ENCODE data around the gene TCEA2.
"Not testable (repeated sequence)": the region's sequence is repeated elsewhere in the genome, so short reads cannot be mapped to it uniquely, and the experiment has no call there.

Gene TCEA2

GRCh38 chr20:64113444-64113775 lies 50.4 kb downstream of the TCEA2 start:
- Histone ChIP-seq H3K9me3 (ENCODE audit: insufficient read depth, low read length) (no peaks in the 10 kb centered on the region), H3K27me3 (ENCODE audit: insufficient read depth, insufficient read length) (no peaks in the 10 kb centered on the region), H3K36me3 (ENCODE audit: insufficient read depth, insufficient read length, low read length) (no peaks in the 10 kb centered on the region), H3K9ac (ENCODE audit: insufficient read length, low read depth) (no peak overlapping the region), H3K4me1 (ENCODE audit: insufficient read depth, insufficient read length) (peaks cover 10% of the 10 kb centered on the region), H3K4me3 (ENCODE audit: insufficient read length, low read depth) (no peak overlapping the region)
- no peak for DNase-seq (ENCODE audit: low read depth, low spot score)
- TF ChIP-seq ZNF274 (IDR thresholded peaks at IDR 0.05; ENCODE audit: low read depth, low read length): no peak
- TF ChIP-seq YY1 (IDR thresholded peaks at IDR 0.05; ENCODE audit: insufficient read depth, insufficient read length): no peak
- TF ChIP-seq SUZ12 (IDR thresholded peaks at IDR 0.05; ENCODE audit: extremely low read depth, insufficient read depth, insufficient read length): no peak

GRCh38 chr20:64113796-64114355 lies 50.9 kb downstream of the TCEA2 start:
- TF ChIP-seq YY1 (IDR thresholded peaks at IDR 0.05; ENCODE audit: insufficient read depth, insufficient read length) (no peak), SUZ12 (IDR thresholded peaks at IDR 0.05; ENCODE audit: extremely low read depth, insufficient read depth, insufficient read length) (no peak), ZNF274 (IDR thresholded peaks at IDR 0.05; ENCODE audit: low read depth, low read length) (no peak)
- Histone ChIP-seq H3K9ac (ENCODE audit: insufficient read length, low read depth) (no peak overlapping the region), H3K9me3 (ENCODE audit: insufficient read depth, low read length) (no peaks in the 10 kb centered on the region), H3K27me3 (ENCODE audit: insufficient read depth, insufficient read length) (no peaks in the 10 kb centered on the region), H3K36me3 (ENCODE audit: insufficient read depth, insufficient read length, low read length) (no peaks in the 10 kb centered on the region), H3K4me1 (ENCODE audit: insufficient read depth, insufficient read length) (peaks cover 10% of the 10 kb centered on the region), H3K4me3 (ENCODE audit: insufficient read length, low read depth) (no peak overlapping the region)
- no peak for DNase-seq (ENCODE audit: low read depth, low spot score)

GRCh38 chr20:64114356-64114971 lies 51.5 kb downstream of the TCEA2 start:
- H3K4me3 ChIP-seq (ENCODE audit: insufficient read length, low read depth): no peak overlapping the region
- H3K4me1 ChIP-seq (ENCODE audit: insufficient read depth, insufficient read length): peaks cover 7% of the 10 kb centered on the region
- H3K27me3 ChIP-seq (ENCODE audit: insufficient read depth, insufficient read length): no peaks in the 10 kb centered on the region
- DNase-seq (ENCODE audit: low read depth, low spot score): no peak
- no peaks in the 10 kb centered on the region for H3K36me3 ChIP-seq (ENCODE audit: insufficient read depth, insufficient read length, low read length)
- no peak for TF ChIP-seq ZNF274 (IDR thresholded peaks at IDR 0.05; ENCODE audit: low read depth, low read length)
- TF ChIP-seq SUZ12 (IDR thresholded peaks at IDR 0.05; ENCODE audit: extremely low read depth, insufficient read depth, insufficient read length): no peak
- TF ChIP-seq YY1 (IDR thresholded peaks at IDR 0.05; ENCODE audit: insufficient read depth, insufficient read length): no peak
- H3K9me3 ChIP-seq (ENCODE audit: insufficient read depth, low read length): no peaks in the 10 kb centered on the region
- no peak overlapping the region for H3K9ac ChIP-seq (ENCODE audit: insufficient read length, low read depth)

GRCh38 chr20:64115171-64115911 lies 52.3 kb downstream of the TCEA2 start:
- Histone ChIP-seq H3K9ac (ENCODE audit: insufficient read length, low read depth) (no peak overlapping the region), H3K27me3 (ENCODE audit: insufficient read depth, insufficient read length) (no peaks in the 10 kb centered on the region), H3K4me1 (ENCODE audit: insufficient read depth, insufficient read length) (peaks cover 7% of the 10 kb centered on the region), H3K9me3 (ENCODE audit: insufficient read depth, low read length) (no peaks in the 10 kb centered on the region), H3K4me3 (ENCODE audit: insufficient read length, low read depth) (no peak overlapping the region), H3K36me3 (ENCODE audit: insufficient read depth, insufficient read length, low read length) (no peaks in the 10 kb centered on the region)
- no peak for DNase-seq (ENCODE audit: low read depth, low spot score)
- TF ChIP-seq SUZ12 (IDR thresholded peaks at IDR 0.05; ENCODE audit: extremely low read depth, insufficient read depth, insufficient read length) (no peak), ZNF274 (IDR thresholded peaks at IDR 0.05; ENCODE audit: low read depth, low read length) (no peak), YY1 (IDR thresholded peaks at IDR 0.05; ENCODE audit: insufficient read depth, insufficient read length) (no peak)

- no peak for DNase-seq (ENCODE audit: low read depth, low spot score)
- H3K4me3 ChIP-seq (ENCODE audit: insufficient read length, low read depth): no peak overlapping the region
- H3K9me3 ChIP-seq (ENCODE audit: insufficient read depth, low read length): no peaks in the 10 kb centered on the region
- no peaks in the 10 kb centered on the region for H3K36me3 ChIP-seq (ENCODE audit: insufficient read depth, insufficient read length, low read length)
- H3K9ac ChIP-seq (ENCODE audit: insufficient read length, low read depth): no peak overlapping the region
- TF ChIP-seq ZNF274 (IDR thresholded peaks at IDR 0.05; ENCODE audit: low read depth, low read length) (no peak), SUZ12 (IDR thresholded peaks at IDR 0.05; ENCODE audit: extremely low read depth, insufficient read depth, insufficient read length) (no peak), YY1 (IDR thresholded peaks at IDR 0.05; ENCODE audit: insufficient read depth, insufficient read length) (no peak)
- H3K4me1 ChIP-seq (ENCODE audit: insufficient read depth, insufficient read length): peaks cover 9% of the 10 kb centered on the region
- no peaks in the 10 kb centered on the region for H3K27me3 ChIP-seq (ENCODE audit: insufficient read depth, insufficient read length)
Measured at GRCh38 chr20:64116016-64116415, 53.0 kb downstream of the TCEA2 start.

GRCh38 chr20:64116541-64117431 lies 53.8 kb downstream of the TCEA2 start:
- Histone ChIP-seq H3K9me3 (ENCODE audit: insufficient read depth, low read length) (no peaks in the 10 kb centered on the region), H3K36me3 (ENCODE audit: insufficient read depth, insufficient read length, low read length) (no peaks in the 10 kb centered on the region), H3K4me3 (ENCODE audit: insufficient read length, low read depth) (no peak overlapping the region), H3K27me3 (ENCODE audit: insufficient read depth, insufficient read length) (no peaks in the 10 kb centered on the region), H3K9ac (ENCODE audit: insufficient read length, low read depth) (no peak overlapping the region), H3K4me1 (ENCODE audit: insufficient read depth, insufficient read length) (peaks cover 9% of the 10 kb centered on the region)
- TF ChIP-seq SUZ12 (IDR thresholded peaks at IDR 0.05; ENCODE audit: extremely low read depth, insufficient read depth, insufficient read length) (no peak), ZNF274 (IDR thresholded peaks at IDR 0.05; ENCODE audit: low read depth, low read length) (no peak), YY1 (IDR thresholded peaks at IDR 0.05; ENCODE audit: insufficient read depth, insufficient read length) (no peak)
- DNase-seq (ENCODE audit: low read depth, low spot score): no peak

- H3K27me3 ChIP-seq (ENCODE audit: insufficient read depth, insufficient read length); H3K9me3 ChIP-seq (ENCODE audit: insufficient read depth, low read length); H3K36me3 ChIP-seq (ENCODE audit: insufficient read depth, insufficient read length, low read length); H3K4me3 ChIP-seq (ENCODE audit: insufficient read length, low read depth); H3K4me1 ChIP-seq (ENCODE audit: insufficient read depth, insufficient read length); H3K9ac ChIP-seq (ENCODE audit: insufficient read length, low read depth); DNase-seq (ENCODE audit: low read depth, low spot score): not testable (repeated sequence)
Measured at GRCh38 chr20:64117432-64117777, 54.4 kb downstream of the TCEA2 start.

Measured in NT2/D1 (cell line).